ENCODE data around the gene LAMB4.

LAMB4 gene

DNA sequence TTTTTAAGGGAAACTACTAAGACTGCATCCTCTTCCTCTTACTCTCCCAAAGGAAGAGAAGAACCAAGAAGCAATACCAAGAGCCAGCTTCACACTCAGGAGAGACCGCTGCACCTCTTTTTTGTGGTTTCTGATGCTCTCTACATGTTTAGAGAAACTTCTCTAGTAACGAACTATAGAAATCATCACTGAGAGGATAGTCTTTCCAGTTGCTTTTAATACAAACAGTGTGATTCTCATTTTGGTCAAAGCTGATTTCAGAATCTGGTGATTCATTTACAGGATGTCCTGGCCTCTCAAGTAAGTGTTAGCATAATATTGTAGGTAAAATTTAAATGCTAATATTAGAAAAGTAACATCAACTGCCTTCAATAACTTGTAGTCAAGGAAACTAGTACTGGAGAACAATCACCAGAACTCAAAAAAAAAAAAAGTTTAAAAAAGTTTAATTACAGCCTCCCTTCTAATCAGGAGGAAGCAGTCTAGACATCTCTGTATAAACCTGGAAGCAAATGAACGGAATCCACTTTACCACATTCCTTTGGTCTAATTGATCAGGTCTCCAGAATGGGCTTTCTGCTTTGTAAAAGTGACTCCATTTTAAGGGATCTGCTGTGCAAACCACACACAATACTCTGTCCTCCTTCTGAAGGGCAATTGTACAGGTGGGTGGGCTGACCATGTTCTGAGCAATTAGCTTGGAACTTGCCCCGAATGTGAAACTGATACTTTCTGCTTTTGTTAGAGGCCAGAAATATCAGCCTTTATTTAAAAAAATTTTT, 130.2 kb downstream of the LAMB4 start:
- no peak overlapping the region for H3K4me3 ChIP-seq (replicated peaks; ENCODE audit: insufficient read depth, low read length)
- no peak overlapping the region for H3K27ac ChIP-seq (replicated peaks)
- DNase-seq (ENCODE audit: low read depth in 1 of 2, low spot score in 1 of 2): no peak
- TF ChIP-seq GABPA (IDR thresholded peaks at IDR 0.05; ENCODE audit: low read depth) (no peak), POLR2AphosphoS5 (IDR thresholded peaks at IDR 0.05; ENCODE audit: low read depth) (no peak), SPI1 (IDR thresholded peaks at IDR 0.05; ENCODE audit: borderline replicate concordance, low read depth) (no peak), REST (IDR thresholded peaks at IDR 0.05; ENCODE audit: insufficient replicate concordance, low read depth) (no peak), CTCF (IDR thresholded peaks at IDR 0.05; ENCODE audit: insufficient read depth, low read length) (no peak)
- H3K27me3 ChIP-seq (ENCODE audit: insufficient read depth, poor library complexity, severe bottlenecking): peaks cover 59% of the 10 kb centered on the region

- H3K27ac ChIP-seq (replicated peaks): no peak overlapping the region
- no peak for TF ChIP-seq POLR2AphosphoS5 (IDR thresholded peaks at IDR 0.05; ENCODE audit: low read depth)
- TF ChIP-seq GABPA (IDR thresholded peaks at IDR 0.05; ENCODE audit: low read depth): no peak
- no peak for TF ChIP-seq REST (IDR thresholded peaks at IDR 0.05; ENCODE audit: insufficient replicate concordance, low read depth)
- no peak for TF ChIP-seq CTCF (IDR thresholded peaks at IDR 0.05; ENCODE audit: insufficient read depth, low read length)
- TF ChIP-seq SPI1 (IDR thresholded peaks at IDR 0.05; ENCODE audit: borderline replicate concordance, low read depth): no peak
- no peak overlapping the region for H3K4me3 ChIP-seq (replicated peaks; ENCODE audit: insufficient read depth, low read length)
- DNase-seq (ENCODE audit: low read depth in 1 of 2, low spot score in 1 of 2): no peak
- peaks cover 49% of the 10 kb centered on the region for H3K27me3 ChIP-seq (ENCODE audit: insufficient read depth, poor library complexity, severe bottlenecking)
These were observed 131.3 kb downstream of the LAMB4 start for GRCh38 chr7:107998660-107999480.

DNA sequence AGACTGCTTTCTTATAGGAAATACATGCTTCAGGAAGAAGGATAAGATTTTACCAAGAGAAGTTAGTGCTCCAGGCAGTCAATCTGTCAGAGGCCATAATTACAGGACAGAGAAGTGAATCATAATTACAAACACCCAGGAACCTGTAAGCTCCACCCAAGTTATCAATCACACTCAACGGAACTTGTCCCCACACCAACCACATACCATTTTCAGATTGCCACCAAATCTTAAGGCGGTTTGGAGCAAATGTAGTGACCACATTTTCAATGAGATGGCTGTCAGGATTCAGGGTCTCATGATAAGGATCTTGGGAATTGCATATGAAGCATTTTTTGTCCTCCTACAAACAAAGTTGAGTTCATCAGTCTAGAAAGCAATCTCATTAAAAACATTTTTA, 132.0 kb downstream of the LAMB4 start:
- H3K27ac ChIP-seq (replicated peaks): no peak overlapping the region
- no peak overlapping the region for H3K4me3 ChIP-seq (replicated peaks; ENCODE audit: insufficient read depth, low read length)
- H3K27me3 ChIP-seq (ENCODE audit: insufficient read depth, poor library complexity, severe bottlenecking): peaks cover 42% of the 10 kb centered on the region
- DNase-seq (ENCODE audit: low read depth in 1 of 2, low spot score in 1 of 2): no peak
- TF ChIP-seq POLR2AphosphoS5 (IDR thresholded peaks at IDR 0.05; ENCODE audit: low read depth) (no peak), REST (IDR thresholded peaks at IDR 0.05; ENCODE audit: insufficient replicate concordance, low read depth) (no peak)
